ENCODE measurements around the gene ESRRG.

DNA sequence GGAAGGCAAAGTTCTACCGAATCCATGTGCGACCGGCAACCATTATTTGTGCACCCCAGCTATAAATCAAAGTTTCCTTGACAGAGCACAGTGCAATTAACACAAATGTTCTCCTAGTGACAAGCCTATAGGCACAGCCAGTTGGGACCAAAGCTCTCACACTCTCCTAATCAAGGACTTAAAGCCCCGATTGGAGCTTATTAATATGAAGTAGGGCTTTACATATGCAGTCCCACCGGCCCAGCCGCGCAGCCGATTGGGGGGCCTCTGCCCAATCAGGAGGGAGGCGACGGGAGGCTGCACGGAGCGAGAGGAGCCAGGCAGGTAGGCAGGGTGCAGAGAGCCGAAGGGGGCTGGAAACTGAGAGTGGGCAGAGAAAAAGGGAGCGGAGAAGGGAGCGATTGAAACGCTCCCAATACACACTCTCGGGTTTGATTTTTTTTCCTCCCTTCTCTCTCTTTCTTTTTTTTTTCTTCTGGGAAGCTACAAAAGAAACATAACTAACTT lies at the start of gene ESRRG:
- TF ChIP-seq CTCF (IDR thresholded peaks at IDR 0.05; ENCODE audit: control extremely low read depth in 1 of 3, insufficient read depth in 1 of 3, low read depth in 1 of 3, low read length in 3 of 3) = no peak
- no peak for TF ChIP-seq TCF12 (IDR thresholded peaks at IDR 0.05; ENCODE audit: low read depth, low read length)

Measured in H1 (cell line).